ENCODE data around the gene PISD. TPM values are rescaled to one million over a fixed set of nuclear protein-coding genes. Genes with fewer than 3 reads are reported as not detected.

Gene PISD
- total and polyA plus RNA-seq, 9 of the 15 experiments (the other 6 are each of a cell fraction or from before 2014, with no cell fraction given): 24.5 to 65.9 (median 36.6) TPM

- no peak for TF ChIP-seq ETV1 (tag; conservative IDR thresholded peaks at IDR 0.05; ENCODE audit: low read depth)
- no peak for TF ChIP-seq FOXO4 (CRISPR knock-in tag; IDR thresholded peaks at IDR 0.05)
- no peak for TF ChIP-seq ZNF263 (CRISPR knock-in tag; IDR thresholded peaks at IDR 0.05; ENCODE audit: borderline replicate concordance)
- TF ChIP-seq ZNF280B (CRISPR knock-in tag; IDR thresholded peaks at IDR 0.05): no peak
- TF ChIP-seq GABPA (tag; conservative IDR thresholded peaks at IDR 0.05; ENCODE audit: low read depth): no peak
- no peak for TF ChIP-seq SMAD4 (CRISPR knock-in tag; conservative IDR thresholded peaks at IDR 0.05)
- TF ChIP-seq CEBPZ (IDR thresholded peaks at IDR 0.05; ENCODE audit: borderline replicate concordance, low read depth, low read length): no peak
- no peak for TF ChIP-seq CAMTA2 (CRISPR knock-in tag; conservative IDR thresholded peaks at IDR 0.05)
- peak; percentile 87 for TF ChIP-seq SMARCA4 (IDR thresholded peaks at IDR 0.05)
- TF ChIP-seq PKNOX1 (IDR thresholded peaks at IDR 0.05): no peak
- TF ChIP-seq LARP7 (IDR thresholded peaks at IDR 0.05): no peak
- TF ChIP-seq RBFOX2 (IDR thresholded peaks at IDR 0.05; ENCODE audit: low read depth, low read length): no peak
- TF ChIP-seq CREM (IDR thresholded peaks at IDR 0.05; ENCODE audit: low read depth): no peak
- TF ChIP-seq STAT5B (CRISPR knock-in tag; IDR thresholded peaks at IDR 0.05): no peak
- no peak for TF ChIP-seq YBX1 (IDR thresholded peaks at IDR 0.05)
- no peak for TF ChIP-seq HMG20A (CRISPR knock-in tag; conservative IDR thresholded peaks at IDR 0.05)
- no peak for TF ChIP-seq PRDM10 (IDR thresholded peaks at IDR 0.05; ENCODE audit: partially characterized antibody)
These were observed 76.7 kb downstream of the PISD start (continued) for GRCh38 chr22:31585161-31585859.
